Panc1 (cell line): ENCODE measurements around the gene MACROH2A1. TPM values are rescaled to one million over a fixed set of nuclear protein-coding genes. Genes with fewer than 3 reads are reported as not detected.

Experiments used
- ATAC-seq: fragments of 200-7000 bp; cut with Tn5 transposase; 2 replicates; pipeline ENCODE4 v1.9.1; 2020; ENCODE audit warnings: mild to moderate bottlenecking, moderate library complexity
- BruUV-seq: library from RNA; stranded (reverse); fragments of 400-500 nt; replicated peaks from 2 replicates; lab custom pipeline; 2021; lab: Mats Ljungman, UMichigan
- CTCF ChIA-PET: fragments of 300-600 bp; sonication (Branson Sonifier 250); formaldehyde crosslinking; loops from one replicate; lab custom pipeline; 2022; ENCODE audit warnings: antibody characterized with exemption; lab: Charles Lee
- POLR2A ChIA-PET: fragments of 300-600 bp; sonication (Branson Sonifier 250); formaldehyde crosslinking; loops from one replicate; lab custom pipeline; 2022; ENCODE audit warnings: antibody characterized with exemption; lab: Charles Lee
- DNase-seq: peaks from one replicate; pipeline ENCODE4 v3.0.0-alpha.2; 2010; ENCODE audit warnings: low read depth, low spot score
- H3K27ac ChIP-seq: 2 replicates; pipeline ENCODE4 v1.5.1; 2011; ENCODE audit warnings: mild to moderate bottlenecking, low read length, inconsistent platforms
- H3K27me3 ChIP-seq: fragments of 200-500 bp; sonication (Bioruptor generic); 2 replicates; pipeline ENCODE4 v1.6.0; 2014; ENCODE audit warnings: low read length, inconsistent platforms; ENCODE audit not compliant: control insufficient read depth, insufficient read depth
- H3K36me3 ChIP-seq: fragments of 200-500 bp; sonication (Bioruptor generic); 2 replicates; pipeline ENCODE4 v1.5.1; 2014; ENCODE audit warnings: inconsistent platforms, mild to moderate bottlenecking, low read length, moderate library complexity; ENCODE audit not compliant: control insufficient read depth, insufficient read depth
- H3K4me1 ChIP-seq: 2 replicates; pipeline ENCODE4 v1.5.1; 2011; ENCODE audit warnings: inconsistent platforms, mild to moderate bottlenecking, low read length, moderate library complexity; ENCODE audit not compliant: control insufficient read depth, insufficient read depth
- H3K4me3 ChIP-seq, 2 experiments: 2 replicates each; pipeline ENCODE4 v1.5.1; 2011 to 2012; ENCODE audit warnings: low read depth in 2 of 2, low read length in 2 of 2, mild to moderate bottlenecking in 2 of 2, inconsistent platforms in 1 of 2, moderate library complexity in 1 of 2
- H3K9me3 ChIP-seq: fragments of 200-500 bp; sonication (Bioruptor generic); 2 replicates; pipeline ENCODE4 v1.5.1; 2014; ENCODE audit warnings: low read depth, mild to moderate bottlenecking, inconsistent platforms, low read length, moderate library complexity; ENCODE audit not compliant: control insufficient read depth, insufficient read depth
- POLR2AphosphoS5 ChIP-seq: IDR thresholded peaks from 2 replicates; pipeline ENCODE4 v1.6.1; 2012; ENCODE audit warnings: mild to moderate bottlenecking, low read depth, low read length, moderate library complexity
- SIN3A ChIP-seq: IDR thresholded peaks from 2 replicates; pipeline ENCODE4 v1.6.1; 2012; ENCODE audit warnings: low read depth, mild to moderate bottlenecking, low read length, moderate library complexity, borderline replicate concordance; ENCODE audit not compliant: insufficient read depth
- TCF7L2 ChIP-seq: IDR thresholded peaks from 2 replicates; pipeline ENCODE4 v1.6.1; 2011; ENCODE audit warnings: mild to moderate bottlenecking, low read depth, low read length, inconsistent platforms
- in situ Hi-C: cut with HindIII; loops from 2 replicates; pipeline ENCODE4 v1.10.0; 2016; ENCODE audit warnings: low sequenced_read_pairs, low pct_unique_long_range_greater_than_20kb
- intact Hi-C: fragments of 100-400 bp; cut with micrococcal nuclease; formaldehyde crosslinking; loops from one replicate; pipeline ENCODE4 v1.10.0; 2022; ENCODE audit not compliant: unreplicated experiment
- total RNA-seq: library from RNA; stranded (reverse); gene quantifications from one replicate; pipeline ENCODE4 v1.2.1, GENCODE V29; 2021; ENCODE audit not compliant: unreplicated experiment
- TF ChIP-seq, protein P1 (sequence below): fragments of 450-650 bp; IDR thresholded peaks from 2 replicates; pipeline ENCODE4 v1.5.1; 2017; ENCODE audit warnings: mild to moderate bottlenecking
- TF ChIP-seq, protein P2 (sequence below), 2 experiments: IDR thresholded peaks; 2 replicates each; pipeline ENCODE4 v1.6.1; 2011 to 2012; ENCODE audit warnings: low read depth in 2 of 2, control low read depth in 1 of 2, low read length in 1 of 2, mild to moderate bottlenecking in 1 of 2, moderate library complexity in 1 of 2; ENCODE audit not compliant: insufficient read depth in 1 of 2

MACROH2A1 gene
- total RNA-seq, 1 experiment from 2014 or later = 162 TPM

DNA sequence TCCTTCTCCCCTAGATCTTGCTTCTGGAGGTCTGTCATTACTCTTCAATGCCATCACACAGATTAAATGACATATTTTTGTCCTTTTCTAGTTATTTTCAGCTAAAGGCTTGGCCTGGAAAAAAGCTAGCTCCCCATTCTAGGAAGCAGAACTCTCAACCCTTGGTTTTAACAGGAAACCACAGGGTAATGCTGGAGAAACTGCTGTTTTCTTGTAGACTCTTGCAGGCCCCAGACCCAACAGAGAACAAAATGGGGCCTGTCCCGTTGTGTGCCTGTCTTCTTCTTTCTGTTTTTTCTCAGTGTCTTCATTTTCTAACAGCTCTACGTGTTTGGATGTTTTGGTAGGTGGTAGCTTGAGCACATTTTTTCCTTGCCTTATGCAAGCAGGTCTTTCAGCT lies 26.6 kb upstream of the MACROH2A1 start:
- in situ Hi-C loops = no loop called here
- BruUV-seq = no TSS peak
- no peak for DNase-seq

DNA sequence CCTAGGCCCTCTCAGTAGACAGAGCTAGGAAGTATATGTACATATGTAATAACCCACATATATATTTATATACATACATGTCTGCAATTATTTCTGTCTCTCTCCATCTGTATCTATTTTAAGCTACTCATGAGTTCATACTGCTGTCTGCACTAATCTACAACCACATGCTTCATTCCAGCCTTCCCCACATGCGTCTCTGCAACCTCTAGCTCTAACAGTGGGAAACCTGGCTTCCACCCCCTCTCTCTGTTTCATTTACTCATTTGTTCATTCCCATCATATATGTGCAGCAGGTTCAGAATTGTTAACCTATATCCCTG lies 24.8 kb upstream of the MACROH2A1 start:
- no TSS peak for BruUV-seq
- no peaks in the 10 kb centered on the region for H3K4me1 ChIP-seq
- TF ChIP-seq POLR2AphosphoS5 = no peak
- TF ChIP-seq SIN3A = no peak
- no peak overlapping the region for H3K27ac ChIP-seq
- in situ Hi-C loops = no loop called here
- DNase-seq (no peak), ATAC-seq (no peak)
- ChIA-PET CTCF (no interaction called here), POLR2A (no interaction called here)
- H3K36me3 ChIP-seq = no peaks in the 10 kb centered on the region
- no peak overlapping the region for H3K4me3 ChIP-seq
- peaks cover 3% of the 10 kb centered on the region; the same call in 1 of the 2 replicates for H3K9me3 ChIP-seq
- H3K27me3 ChIP-seq = peaks cover 9% of the 10 kb centered on the region
- intact Hi-C loops = no loop called here

More for the DNA sequence above, 26.6 kb upstream of the MACROH2A1 start:
- Histone ChIP-seq H3K27ac (no peak overlapping the region), H3K4me3 (no peak overlapping the region), H3K9me3 (peaks cover 6% of the 10 kb centered on the region; the same call in 1 of the 2 replicates), H3K27me3 (peaks cover 7% of the 10 kb centered on the region), H3K4me1 (no peaks in the 10 kb centered on the region), H3K36me3 (no peaks in the 10 kb centered on the region)
- ChIA-PET CTCF (interaction anchor here (0.7 kb wide), 1 partner anchor 84 kb away, joined by 4 read pairs; no protein-coding TSS in a partner anchor), POLR2A (no interaction called here)
- intact Hi-C loops = no loop called here
- ATAC-seq = no peak
- TF ChIP-seq, protein P1, sequence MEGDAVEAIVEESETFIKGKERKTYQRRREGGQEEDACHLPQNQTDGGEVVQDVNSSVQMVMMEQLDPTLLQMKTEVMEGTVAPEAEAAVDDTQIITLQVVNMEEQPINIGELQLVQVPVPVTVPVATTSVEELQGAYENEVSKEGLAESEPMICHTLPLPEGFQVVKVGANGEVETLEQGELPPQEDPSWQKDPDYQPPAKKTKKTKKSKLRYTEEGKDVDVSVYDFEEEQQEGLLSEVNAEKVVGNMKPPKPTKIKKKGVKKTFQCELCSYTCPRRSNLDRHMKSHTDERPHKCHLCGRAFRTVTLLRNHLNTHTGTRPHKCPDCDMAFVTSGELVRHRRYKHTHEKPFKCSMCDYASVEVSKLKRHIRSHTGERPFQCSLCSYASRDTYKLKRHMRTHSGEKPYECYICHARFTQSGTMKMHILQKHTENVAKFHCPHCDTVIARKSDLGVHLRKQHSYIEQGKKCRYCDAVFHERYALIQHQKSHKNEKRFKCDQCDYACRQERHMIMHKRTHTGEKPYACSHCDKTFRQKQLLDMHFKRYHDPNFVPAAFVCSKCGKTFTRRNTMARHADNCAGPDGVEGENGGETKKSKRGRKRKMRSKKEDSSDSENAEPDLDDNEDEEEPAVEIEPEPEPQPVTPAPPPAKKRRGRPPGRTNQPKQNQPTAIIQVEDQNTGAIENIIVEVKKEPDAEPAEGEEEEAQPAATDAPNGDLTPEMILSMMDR = no peak
- TF ChIP-seq POLR2AphosphoS5 (no peak), TCF7L2 (no peak), SIN3A (no peak)
- TF ChIP-seq, protein P2, sequence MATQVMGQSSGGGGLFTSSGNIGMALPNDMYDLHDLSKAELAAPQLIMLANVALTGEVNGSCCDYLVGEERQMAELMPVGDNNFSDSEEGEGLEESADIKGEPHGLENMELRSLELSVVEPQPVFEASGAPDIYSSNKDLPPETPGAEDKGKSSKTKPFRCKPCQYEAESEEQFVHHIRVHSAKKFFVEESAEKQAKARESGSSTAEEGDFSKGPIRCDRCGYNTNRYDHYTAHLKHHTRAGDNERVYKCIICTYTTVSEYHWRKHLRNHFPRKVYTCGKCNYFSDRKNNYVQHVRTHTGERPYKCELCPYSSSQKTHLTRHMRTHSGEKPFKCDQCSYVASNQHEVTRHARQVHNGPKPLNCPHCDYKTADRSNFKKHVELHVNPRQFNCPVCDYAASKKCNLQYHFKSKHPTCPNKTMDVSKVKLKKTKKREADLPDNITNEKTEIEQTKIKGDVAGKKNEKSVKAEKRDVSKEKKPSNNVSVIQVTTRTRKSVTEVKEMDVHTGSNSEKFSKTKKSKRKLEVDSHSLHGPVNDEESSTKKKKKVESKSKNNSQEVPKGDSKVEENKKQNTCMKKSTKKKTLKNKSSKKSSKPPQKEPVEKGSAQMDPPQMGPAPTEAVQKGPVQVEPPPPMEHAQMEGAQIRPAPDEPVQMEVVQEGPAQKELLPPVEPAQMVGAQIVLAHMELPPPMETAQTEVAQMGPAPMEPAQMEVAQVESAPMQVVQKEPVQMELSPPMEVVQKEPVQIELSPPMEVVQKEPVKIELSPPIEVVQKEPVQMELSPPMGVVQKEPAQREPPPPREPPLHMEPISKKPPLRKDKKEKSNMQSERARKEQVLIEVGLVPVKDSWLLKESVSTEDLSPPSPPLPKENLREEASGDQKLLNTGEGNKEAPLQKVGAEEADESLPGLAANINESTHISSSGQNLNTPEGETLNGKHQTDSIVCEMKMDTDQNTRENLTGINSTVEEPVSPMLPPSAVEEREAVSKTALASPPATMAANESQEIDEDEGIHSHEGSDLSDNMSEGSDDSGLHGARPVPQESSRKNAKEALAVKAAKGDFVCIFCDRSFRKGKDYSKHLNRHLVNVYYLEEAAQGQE (IDR thresholded peaks at IDR 0.05; ENCODE audit: insufficient read depth in 1 of 2, low read depth in 2 of 2, low read length in 1 of 2) = no peak

DNA sequence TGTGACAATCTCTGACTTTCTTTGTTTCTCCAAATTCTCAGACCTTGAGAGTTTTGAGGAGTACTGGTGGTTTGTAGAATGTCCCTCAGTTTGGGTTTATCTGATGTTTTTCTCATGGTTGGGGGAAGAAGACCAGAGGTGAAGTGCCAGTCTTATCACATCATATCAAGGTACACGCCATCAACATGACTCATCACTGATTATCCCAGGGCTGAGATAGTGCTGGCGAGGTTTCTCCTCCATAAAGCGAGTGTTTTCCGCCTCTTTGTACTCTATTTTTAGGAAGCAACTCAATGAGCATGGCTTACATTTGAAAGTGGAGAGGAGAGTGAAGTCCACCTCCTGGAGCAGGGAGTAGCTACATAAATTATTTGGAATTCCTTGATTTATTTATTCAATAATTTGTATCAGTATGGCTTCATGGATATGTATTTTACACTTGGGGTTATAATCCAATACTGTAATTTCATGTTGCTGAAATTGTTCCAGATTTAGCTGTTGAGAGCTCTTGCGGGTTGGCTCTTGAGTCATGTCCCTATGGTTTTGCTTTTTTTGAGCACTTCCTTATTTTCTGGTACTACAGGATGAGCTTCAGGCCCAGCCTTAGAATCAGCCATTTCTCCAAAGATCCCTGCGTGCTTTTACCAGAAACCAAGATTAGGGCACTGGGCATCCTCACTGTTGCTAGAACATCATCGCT lies 24.3 kb upstream of the MACROH2A1 start:
- ChIA-PET CTCF (no interaction called here), POLR2A (no interaction called here)
- Histone ChIP-seq H3K4me1 (no peaks in the 10 kb centered on the region), H3K27me3 (peaks cover 12% of the 10 kb centered on the region), H3K36me3 (no peaks in the 10 kb centered on the region), H3K9me3 (no peaks in the 10 kb centered on the region; the same call in 1 of the 2 replicates), H3K27ac (no peak overlapping the region), H3K4me3 (no peak overlapping the region)
- ATAC-seq (no peak), DNase-seq (no peak)
- intact Hi-C loops = no loop called here
- in situ Hi-C loops = no loop called here
- TF ChIP-seq SIN3A (no peak), TCF7L2 (no peak), POLR2AphosphoS5 (no peak)
- TF ChIP-seq, protein P2 (IDR thresholded peaks at IDR 0.05; ENCODE audit: insufficient read depth in 1 of 2, low read depth in 2 of 2, low read length in 1 of 2) = no peak
- TF ChIP-seq, protein P1 = no peak
- BruUV-seq = no TSS peak
